ENCODE measurements around the gene TMEM184C. TPM values are rescaled to one million over a fixed set of nuclear protein-coding genes. Genes with fewer than 3 reads are reported as not detected.

The TMEM184C gene
- total RNA-seq, 4 donors from 2014 or later, result 17.5 to 24.7 (median 21.3) TPM

- Histone ChIP-seq H3K9me3 (no peaks in the 10 kb centered on the region), H3K27ac (no peak overlapping the region), H3K27me3 (no peaks in the 10 kb centered on the region), H3K4me3 (no peak overlapping the region), H3K36me3 (no peaks in the 10 kb centered on the region), H3K4me1 (peaks cover 0 to 7% (median 4%) of the 10 kb centered on the region in 3 donors)
- no peak for ATAC-seq
- WGBS, 2 donors (ENCODE audit: low coverage in 1 of 2), result 37 to 49% methylated on average over 3 of the region's 4 CpGs
- TF ChIP-seq CTCF (IDR thresholded peaks at IDR 0.05) (no peak), POLR2AphosphoS5 (IDR thresholded peaks at IDR 0.05) (no peak), EP300 (IDR thresholded peaks at IDR 0.05) (no peak), POLR2A (IDR thresholded peaks at IDR 0.05) (no peak)
Measured at GRCh38 chr4:147689067-147689466, 71.9 kb downstream of the TMEM184C start.

GRCh38 chr4:147691820-147692219 lies 74.6 kb downstream of the TMEM184C start:
- Histone ChIP-seq H3K27ac (no peak overlapping the region), H3K36me3 (no peaks in the 10 kb centered on the region), H3K4me1 (no peaks in the 10 kb centered on the region), H3K9me3 (no peaks in the 10 kb centered on the region), H3K4me3 (no peak overlapping the region), H3K27me3 (no peaks in the 10 kb centered on the region)
- TF ChIP-seq POLR2AphosphoS5 (IDR thresholded peaks at IDR 0.05), result no peak
- no peak for TF ChIP-seq CTCF (IDR thresholded peaks at IDR 0.05)
- 71 to 86% methylated on average over 1 to 2 of the region's 2 CpGs for WGBS, 2 donors (ENCODE audit: low coverage in 1 of 2)
- no peak for ATAC-seq

DNA sequence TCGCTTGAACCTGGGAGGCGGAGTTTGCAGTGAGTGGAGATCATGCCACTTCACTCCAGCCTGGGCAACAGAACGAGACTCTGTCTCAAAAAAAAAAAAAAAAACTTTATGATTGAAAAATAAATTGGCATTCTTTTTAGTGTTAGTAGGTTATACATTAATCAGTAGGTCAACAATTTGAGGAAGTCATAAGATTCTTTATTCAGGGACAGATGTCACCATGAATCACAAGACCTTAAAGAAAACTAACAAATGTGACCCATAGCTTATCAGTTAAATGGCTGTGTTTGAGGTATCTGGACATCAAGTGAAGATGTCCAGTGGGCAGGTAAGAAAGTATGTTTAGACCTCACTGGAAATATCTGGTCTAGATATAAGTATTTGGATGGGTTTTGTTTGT lies 76.0 kb downstream of the TMEM184C start:
- no peak for ATAC-seq
- Histone ChIP-seq H3K27me3 (no peaks in the 10 kb centered on the region), H3K9me3 (no peaks in the 10 kb centered on the region), H3K4me1 (no peaks in the 10 kb centered on the region), H3K4me3 (no peak overlapping the region), H3K27ac (no peak overlapping the region), H3K36me3 (no peaks in the 10 kb centered on the region)
- WGBS, 2 donors (ENCODE audit: low coverage in 1 of 2), result 94 to 96% methylated on average over 2 to 3 of the region's 3 CpGs
- no peak for TF ChIP-seq EP300 (IDR thresholded peaks at IDR 0.05)
- TF ChIP-seq CTCF (IDR thresholded peaks at IDR 0.05), result no peak

DNA sequence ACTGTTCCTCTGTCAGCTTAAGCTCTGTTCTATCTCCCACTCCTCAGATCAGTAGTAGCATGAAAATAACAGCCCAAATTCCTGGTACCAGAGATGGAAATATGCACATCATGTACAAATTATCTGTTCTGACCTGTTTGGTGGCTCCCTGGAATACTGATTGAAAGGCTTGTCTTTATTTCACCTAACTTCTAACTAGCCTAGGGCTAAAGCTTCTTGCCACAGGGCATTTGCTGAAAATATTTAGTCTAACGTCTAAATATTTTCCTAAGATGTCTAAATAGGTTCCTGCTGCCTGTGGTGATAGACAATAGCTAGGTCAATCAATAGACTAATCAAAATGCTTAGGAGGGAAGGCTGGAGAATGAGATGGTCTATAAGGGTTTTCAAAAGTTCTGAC lies 79.7 kb downstream of the TMEM184C start:
- H3K36me3 ChIP-seq, result no peaks in the 10 kb centered on the region
- no peak for ATAC-seq
- H3K4me3 ChIP-seq, result no peak overlapping the region
- H3K27ac ChIP-seq, result no peak overlapping the region
- no peak for TF ChIP-seq POLR2AphosphoS5 (IDR thresholded peaks at IDR 0.05)
- no peak for TF ChIP-seq EP300 (IDR thresholded peaks at IDR 0.05)
- TF ChIP-seq POLR2A (IDR thresholded peaks at IDR 0.05), result no peak
- no peak for TF ChIP-seq CTCF (IDR thresholded peaks at IDR 0.05)
- H3K4me1 ChIP-seq, result no peaks in the 10 kb centered on the region
- H3K9me3 ChIP-seq, result peaks cover 0 to 4% (median 0%) of the 10 kb centered on the region in 3 donors
- no peaks in the 10 kb centered on the region for H3K27me3 ChIP-seq
- WGBS, 2 donors (ENCODE audit: low coverage in 1 of 2), result 60 to 78% methylated on average over 1 of the region's 1 CpG

- ATAC-seq, result no peak
- H3K27me3 ChIP-seq, result no peaks in the 10 kb centered on the region
- TF ChIP-seq EP300 (IDR thresholded peaks at IDR 0.05) (no peak), CTCF (IDR thresholded peaks at IDR 0.05) (no peak), POLR2AphosphoS5 (IDR thresholded peaks at IDR 0.05) (no peak), POLR2A (IDR thresholded peaks at IDR 0.05) (no peak)
- H3K9me3 ChIP-seq, result peaks cover 0 to 4% (median 0%) of the 10 kb centered on the region in 3 donors
- no peaks in the 10 kb centered on the region for H3K36me3 ChIP-seq
- WGBS, 2 donors (ENCODE audit: low coverage in 1 of 2), result 58 to 71% methylated on average over 1 of the region's 1 CpG
- no peak overlapping the region for H3K27ac ChIP-seq
- H3K4me1 ChIP-seq, result peaks cover 0 to 9% (median 0%) of the 10 kb centered on the region in 3 donors
- H3K4me3 ChIP-seq, result no peak overlapping the region
Measured at GRCh38 chr4:147704846-147705245, 87.6 kb downstream of the TMEM184C start.
